Stomach (tissue), 9 donors: Measurements from ENCODE around the gene MAP7. TPM values are rescaled to one million over a fixed set of nuclear protein-coding genes. Genes with fewer than 3 reads are reported as not detected.

Experiments
- DNase-seq, 2 donors: peaks; one replicate each; pipeline versions ENCODE4 v3.0.0 to v3.0.0-alpha.2; 2013 to 2019
- H3K27ac ChIP-seq, 5 donors: fragments of 200-600 bp in 4 of 5; sonication (generic) in 4 of 5; one replicate each; pipeline ENCODE4 v1.5.1; 2013 to 2019; ENCODE audit warnings: mild to moderate bottlenecking in 1 of 5, moderate library complexity in 1 of 5
- H3K27me3 ChIP-seq, 3 donors: fragments of 200-600 bp; sonication (generic); one replicate each; pipeline ENCODE4 v1.5.1; 2017 to 2019; ENCODE audit warnings: mixed run types in 1 of 3
- H3K36me3 ChIP-seq, 4 donors: fragments of 200-600 bp; sonication (generic); 1 replicate in 3 of 4; 2 replicates in 1 of 4; pipeline ENCODE4 v1.5.1; 2016 to 2019
- H3K4me1 ChIP-seq, 4 donors: fragments of 200-600 bp; sonication (generic); one replicate each; pipeline ENCODE4 v1.5.1; 2016 to 2019
- H3K4me3 ChIP-seq, 4 donors: fragments of 200-600 bp; sonication (generic) in 3 of 4; one replicate each; pipeline ENCODE4 v1.5.1; 2016 to 2019; ENCODE audit warnings: mild to moderate bottlenecking in 1 of 4
- H3K9me3 ChIP-seq, 4 donors: fragments of 200-600 bp; sonication (generic); one replicate each; pipeline ENCODE4 v1.5.1; 2016 to 2019
- CTCF ChIP-seq, 7 experiments: fragments of 450-650 bp in 4 of 7; fragments of 200-600 bp in 3 of 7; sonication (generic) in 3 of 7; IDR thresholded peaks; one replicate each; pipeline ENCODE4 v1.5.1; 2016 to 2019; ENCODE audit warnings: antibody characterized with exemption in 7 of 7, control low read depth in 2 of 7, mild to moderate bottlenecking in 1 of 7
- EP300 ChIP-seq: sonication (generic); formaldehyde crosslinking; IDR thresholded peaks from one replicate; pipeline ENCODE4 v1.6.1; 2017; ENCODE audit warnings: antibody characterized with exemption
- POLR2A ChIP-seq, 4 donors: fragments of 450-650 bp; IDR thresholded peaks; one replicate each; pipeline ENCODE4 v1.6.1; 2016; ENCODE audit warnings: antibody characterized with exemption in 4 of 4, control low read depth in 2 of 4, mild to moderate bottlenecking in 1 of 4, moderate library complexity in 1 of 4
- POLR2AphosphoS5 ChIP-seq, 3 donors: sonication (generic); formaldehyde crosslinking; IDR thresholded peaks; one replicate each; pipeline ENCODE4 v1.6.1; 2016; ENCODE audit warnings: antibody characterized with exemption in 3 of 3
- WGBS, 5 donors: extraction: QIAGEN DNeasy Blood & Tissue Kit in 3 of 5; methylation state at CpG; one replicate each; pipeline versions ENCODE4 v1.1.5 to v1.1.7; 2013 to 2018; 5-methylcytosine and 5-hydroxymethylcytosine counted together
- intact Hi-C: fragments of 100-400 bp; cut with DNase I; formaldehyde crosslinking; loops from one replicate; pipeline ENCODE4 v1.15.1; 2023; ENCODE audit warnings: low total_unique reads
- polyA plus RNA-seq, 3 donors: library from polyadenylated mRNA; stranded (reverse); fragments of 200-250 nt; gene quantifications; one replicate each; pipeline ENCODE4 v1.2.3, GENCODE V29; 2013
- total RNA-seq, 5 donors: library from RNA; depleted of rRNA; stranded (reverse); fragments of >200 nt; gene quantifications; one replicate each; pipeline versions ENCODE4 v1.1.0 to v1.2.3, GENCODE V29; 2014 to 2016
- donor health status: healthy with polysubstance abuse.
- donor health status: Bipolar disorder and iron deficiency.
- donor health status: healthy.

MAP7 gene
- total and polyA plus RNA-seq, 8 donors, result 2.3 to 28.3 (median 9.7) TPM

GRCh38 chr6:136411453-136412354 lies 138.5 kb downstream of the MAP7 start:
- Histone ChIP-seq H3K4me3 (no peak overlapping the region), H3K27ac (no peak overlapping the region), H3K4me1 (peaks cover 0 to 8% (median 0%) of the 10 kb centered on the region in 4 donors), H3K36me3 (no peaks in the 10 kb centered on the region), H3K9me3 (no peaks in the 10 kb centered on the region), H3K27me3 (no peaks in the 10 kb centered on the region)
- 91 to 96% (median 95%) methylated on average over 17 of the region's 17 CpGs for WGBS, 5 donors
- intact Hi-C loops, result no loop called here
- no peak for DNase-seq
- TF ChIP-seq POLR2A (IDR thresholded peaks at IDR 0.05), result no peak
- TF ChIP-seq POLR2AphosphoS5 (IDR thresholded peaks at IDR 0.05), result no peak
- TF ChIP-seq CTCF (IDR thresholded peaks at IDR 0.05), result no peak
- no peak for TF ChIP-seq EP300

- intact Hi-C loops, result no loop called here
- WGBS, 5 donors, result 52 to 77% (median 63%) methylated on average over 1 of the region's 1 CpG
- Histone ChIP-seq H3K9me3 (no peaks in the 10 kb centered on the region), H3K27me3 (no peaks in the 10 kb centered on the region), H3K27ac (no peak overlapping the region), H3K4me3 (no peak overlapping the region), H3K36me3 (no peaks in the 10 kb centered on the region), H3K4me1 (peaks cover 0 to 8% (median 0%) of the 10 kb centered on the region in 4 donors)
- TF ChIP-seq EP300, result no peak
- TF ChIP-seq CTCF (IDR thresholded peaks at IDR 0.05), result no peak
- no peak for TF ChIP-seq POLR2A (IDR thresholded peaks at IDR 0.05)
- no peak for TF ChIP-seq POLR2AphosphoS5 (IDR thresholded peaks at IDR 0.05)
- DNase-seq, result no peak
Measured at GRCh38 chr6:136411025-136411325, 139.2 kb downstream of the MAP7 start.

- DNase-seq, result no peak
- peaks cover 0 to 10% (median 0%) of the 10 kb centered on the region in 4 donors for H3K4me1 ChIP-seq
- no peaks in the 10 kb centered on the region for H3K36me3 ChIP-seq
- 81 to 98% (median 84%) methylated on average over 3 of the region's 3 CpGs for WGBS, 5 donors
- no peaks in the 10 kb centered on the region for H3K27me3 ChIP-seq
- H3K4me3 ChIP-seq, result no peak overlapping the region
- no peaks in the 10 kb centered on the region for H3K9me3 ChIP-seq
- intact Hi-C loops, result no loop called here
- H3K27ac ChIP-seq, result no peak overlapping the region
- TF ChIP-seq POLR2AphosphoS5 (IDR thresholded peaks at IDR 0.05) (no peak), EP300 (no peak), POLR2A (IDR thresholded peaks at IDR 0.05) (no peak), CTCF (IDR thresholded peaks at IDR 0.05) (no peak)
Measured at GRCh38 chr6:136410201-136411024, 139.8 kb downstream of the MAP7 start.

- H3K4me3 ChIP-seq, result no peak overlapping the region
- H3K27me3 ChIP-seq, result no peaks in the 10 kb centered on the region
- WGBS, 5 donors, result 86 to 100% (median 98%) methylated on average over 1 of the region's 1 CpG
- H3K4me1 ChIP-seq, result peaks cover 0 to 18% (median 0%) of the 10 kb centered on the region in 4 donors
- DNase-seq, result no peak
- no peaks in the 10 kb centered on the region for H3K9me3 ChIP-seq
- no peaks in the 10 kb centered on the region for H3K36me3 ChIP-seq
- intact Hi-C loops, result no loop called here
- no peak for TF ChIP-seq POLR2AphosphoS5 (IDR thresholded peaks at IDR 0.05)
- TF ChIP-seq POLR2A (IDR thresholded peaks at IDR 0.05), result no peak
- no peak for TF ChIP-seq EP300
- no peak for TF ChIP-seq CTCF (IDR thresholded peaks at IDR 0.05)
- no peak overlapping the region for H3K27ac ChIP-seq
Measured at GRCh38 chr6:136409597-136409996, 140.6 kb downstream of the MAP7 start.
